CD4-positive, alpha-beta T cell (primary cell): ENCODE data around the gene ZFP1. TPM values are rescaled to one million over a fixed set of nuclear protein-coding genes. Genes with fewer than 3 reads are reported as not detected.

Experiments
- ATAC-seq: fragments of 200-7000 bp; cut with Tn5 transposase; one replicate; pipeline ENCODE4 v1.10.0; 2022; ENCODE audit warnings: mild to moderate bottlenecking; ENCODE audit not compliant: poor library complexity
- CTCF ChIA-PET: fragments of 350-600 bp; sonication (Branson Sonifier 250); formaldehyde crosslinking; loops from one replicate; lab custom pipeline; 2021; ENCODE audit warnings: antibody characterized with exemption, inconsistent platforms; lab: Charles Lee
- POLR2A ChIA-PET: fragments of 350-600 bp; sonication (Branson Sonifier 250); formaldehyde crosslinking; loops from one replicate; lab custom pipeline; 2021; ENCODE audit warnings: antibody characterized with exemption, inconsistent platforms; lab: Charles Lee
- DNase-seq, 14 experiments: peaks; one replicate each; pipeline ENCODE4 v3.0.0-alpha.2; 2013 to 2020; ENCODE audit warnings: mixed read lengths in 2 of 14
- H3K27ac ChIP-seq, 2 donors: one replicate each; pipeline versions ENCODE4 v1.5.1 to v1.7.0; 2013; ENCODE audit warnings: low read length in 2 of 2, low read depth in 1 of 2, mild to moderate bottlenecking in 1 of 2
- H3K27me3 ChIP-seq, 2 experiments: 1 replicate in 1 of 2; 2 replicates in 1 of 2; pipeline versions ENCODE4 v1.6.1 to v1.7.0; 2013; ENCODE audit warnings: low read length in 2 of 2, control low read depth in 1 of 2, mild to moderate bottlenecking in 1 of 2, moderate library complexity in 1 of 2; ENCODE audit not compliant: insufficient read depth in 2 of 2, control insufficient read depth in 1 of 2
- H3K36me3 ChIP-seq: one replicate; pipeline ENCODE4 v1.6.1; 2013; ENCODE audit warnings: low read length, control low read depth; ENCODE audit not compliant: insufficient read depth
- H3K4me1 ChIP-seq: one replicate; pipeline ENCODE4 v1.6.1; 2013; ENCODE audit warnings: low read length, control low read depth; ENCODE audit not compliant: insufficient read depth
- H3K4me3 ChIP-seq: one replicate; pipeline ENCODE4 v1.5.1; 2013; ENCODE audit warnings: mild to moderate bottlenecking, low read length, moderate library complexity
- H3K9me3 ChIP-seq, 2 experiments: 1 replicate in 1 of 2; 2 replicates in 1 of 2; pipeline versions ENCODE4 v1.6.1 to v1.7.0; 2013; ENCODE audit warnings: low read length in 2 of 2, mild to moderate bottlenecking in 2 of 2, control low read depth in 1 of 2, moderate library complexity in 1 of 2; ENCODE audit not compliant: control insufficient read depth in 1 of 2, insufficient read depth in 1 of 2
- H3K27ac Mint-ChIP-seq: one replicate; pipeline ENCODE4 v1.8.0; 2020; ENCODE audit warnings: mixed read lengths
- H3K27me3 Mint-ChIP-seq: one replicate; pipeline ENCODE4 v1.8.0; 2021; ENCODE audit warnings: mixed read lengths
- H3K36me3 Mint-ChIP-seq: one replicate; pipeline ENCODE4 v1.8.0; 2021; ENCODE audit warnings: low read depth, mixed read lengths
- H3K4me1 Mint-ChIP-seq: one replicate; pipeline ENCODE4 v1.8.0; 2021; ENCODE audit warnings: low read depth, mixed read lengths
- H3K4me3 Mint-ChIP-seq: one replicate; pipeline ENCODE4 v1.8.0; 2020; ENCODE audit warnings: mild to moderate bottlenecking, mixed read lengths
- H3K9me3 Mint-ChIP-seq: one replicate; pipeline ENCODE4 v1.8.0; 2020; ENCODE audit warnings: mixed read lengths
- intact Hi-C, 2 experiments: fragments of 100-400 bp; cut with DNase I in 1 of 2; cut with micrococcal nuclease in 1 of 2; formaldehyde crosslinking; loops; one replicate each; pipeline versions ENCODE4 v1.15.1 to v1.9.0; 2023 to 2025; cut with DNase I, micrococcal nuclease
- total RNA-seq, 174 experiments: library from RNA in 2 of 174; stranded (reverse) in 2 of 174; gene quantifications; one replicate each; pipeline ENCODE4 v1.2.3 and lab custom pipeline; 2021 to 2026
- TF ChIP-seq, protein P1 (sequence below): fragments of 200-600 bp; IDR thresholded peaks from one replicate; pipeline ENCODE4 v1.8.0; 2022; ENCODE audit warnings: antibody characterized with exemption, mild to moderate bottlenecking

ZFP1 gene
- total RNA-seq, 2 experiments from 2014 or later, result 6.2 to 7.5 TPM

DNA sequence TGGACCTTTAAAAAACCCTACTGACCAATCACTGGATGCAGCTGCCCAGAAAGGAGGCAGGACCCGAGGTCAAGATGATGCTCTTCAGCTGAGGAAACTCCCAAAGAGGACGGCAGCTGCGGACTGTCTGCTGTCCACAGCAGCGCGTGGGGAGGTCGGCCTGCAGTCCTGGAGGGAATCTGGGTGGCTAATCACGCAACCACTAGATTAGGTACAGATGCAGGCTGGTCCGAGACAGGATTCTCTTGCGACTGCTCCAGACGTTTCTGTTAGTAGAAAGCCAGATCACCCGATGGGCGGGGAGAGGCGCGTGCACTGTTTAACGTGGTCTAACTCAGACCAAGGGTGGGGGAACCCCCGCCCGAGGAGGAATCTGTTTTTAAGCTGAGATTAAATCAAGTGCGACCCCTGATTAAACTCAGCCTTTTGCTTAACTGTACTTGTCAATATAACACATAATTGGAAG, 49.8 kb downstream of the ZFP1 start:
- TF ChIP-seq, protein P1, sequence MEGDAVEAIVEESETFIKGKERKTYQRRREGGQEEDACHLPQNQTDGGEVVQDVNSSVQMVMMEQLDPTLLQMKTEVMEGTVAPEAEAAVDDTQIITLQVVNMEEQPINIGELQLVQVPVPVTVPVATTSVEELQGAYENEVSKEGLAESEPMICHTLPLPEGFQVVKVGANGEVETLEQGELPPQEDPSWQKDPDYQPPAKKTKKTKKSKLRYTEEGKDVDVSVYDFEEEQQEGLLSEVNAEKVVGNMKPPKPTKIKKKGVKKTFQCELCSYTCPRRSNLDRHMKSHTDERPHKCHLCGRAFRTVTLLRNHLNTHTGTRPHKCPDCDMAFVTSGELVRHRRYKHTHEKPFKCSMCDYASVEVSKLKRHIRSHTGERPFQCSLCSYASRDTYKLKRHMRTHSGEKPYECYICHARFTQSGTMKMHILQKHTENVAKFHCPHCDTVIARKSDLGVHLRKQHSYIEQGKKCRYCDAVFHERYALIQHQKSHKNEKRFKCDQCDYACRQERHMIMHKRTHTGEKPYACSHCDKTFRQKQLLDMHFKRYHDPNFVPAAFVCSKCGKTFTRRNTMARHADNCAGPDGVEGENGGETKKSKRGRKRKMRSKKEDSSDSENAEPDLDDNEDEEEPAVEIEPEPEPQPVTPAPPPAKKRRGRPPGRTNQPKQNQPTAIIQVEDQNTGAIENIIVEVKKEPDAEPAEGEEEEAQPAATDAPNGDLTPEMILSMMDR, result no peak
- peaks cover 15% of the 10 kb centered on the region for H3K4me1 ChIP-seq
- intact Hi-C loops, result loop anchor here (2.0 to 10.0 kb wide), 5 partner anchors 34 to 1977 kb away; partner anchors contain the start of gene TMEM170A (in 1 of the 2)
- H3K4me1 Mint-ChIP-seq, result peaks cover 33% of the 10 kb centered on the region
- H3K36me3 ChIP-seq, result no peaks in the 10 kb centered on the region
- ATAC-seq (no peak), DNase-seq (peak in 1 of 14 experiments; percentile 17)
- ChIA-PET CTCF (interaction anchor here (0.7 to 1.9 kb wide), 3 partner anchors 18 to 187 kb away, joined by 3 to 11 read pairs (median 3); no protein-coding TSS in a partner anchor), POLR2A (interaction anchor here (2.2 kb wide), 1 partner anchor 187 kb away, joined by 11 read pairs; no protein-coding TSS in a partner anchor)
- H3K9me3 ChIP-seq, result peaks cover 0 to 3% of the 10 kb centered on the region in 2 experiments
- H3K4me3 ChIP-seq, result no peak overlapping the region
- peaks cover 24% of the 10 kb centered on the region for H3K27me3 Mint-ChIP-seq
- H3K27me3 ChIP-seq, result peaks cover 3 to 4% of the 10 kb centered on the region in 2 experiments
- no peak overlapping the region for H3K4me3 Mint-ChIP-seq
- no peak overlapping the region for H3K27ac ChIP-seq
- H3K36me3 Mint-ChIP-seq, result no peaks in the 10 kb centered on the region
- H3K27ac Mint-ChIP-seq, result no peak overlapping the region
- no peaks in the 10 kb centered on the region for H3K9me3 Mint-ChIP-seq

DNA sequence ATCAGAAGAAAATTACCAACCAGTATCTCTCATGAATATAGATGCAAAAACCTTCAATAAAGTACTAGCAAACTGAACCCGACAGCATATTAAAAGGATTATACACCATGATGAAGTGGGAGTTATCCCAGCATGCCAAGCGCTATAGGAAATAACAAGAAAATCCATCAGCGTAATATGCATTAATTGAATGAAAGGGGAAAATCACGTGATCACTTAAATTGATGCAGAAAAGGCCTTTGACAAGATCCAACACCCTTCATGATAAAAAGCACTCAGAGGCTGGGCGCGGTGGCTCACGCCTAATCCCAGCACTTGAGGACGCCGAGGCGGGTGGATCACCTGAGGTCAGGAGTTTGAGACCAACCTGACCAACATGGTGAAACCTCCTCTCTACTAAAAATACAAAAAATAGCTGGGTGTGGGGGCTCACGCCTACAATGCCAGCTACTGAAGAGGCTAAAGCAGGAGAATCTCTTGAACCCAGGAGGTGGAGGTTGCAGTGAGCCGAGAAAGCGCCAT, 53.8 kb downstream of the ZFP1 start:
- intact Hi-C loops, result loop anchor here in 1 of 2 experiments (2.0 kb wide), 1 partner anchor 21 kb away; no protein-coding TSS in a partner anchor
- Histone ChIP-seq H3K4me3 (no peak overlapping the region), H3K27me3 (peaks cover 3 to 4% of the 10 kb centered on the region in 2 experiments), H3K27ac (no peak overlapping the region), H3K4me1 (peaks cover 15% of the 10 kb centered on the region), H3K36me3 (no peaks in the 10 kb centered on the region), H3K9me3 (no peaks in the 10 kb centered on the region)
- Mint-ChIP-seq H3K4me1 (peaks cover 33% of the 10 kb centered on the region), H3K27ac (peak overlapping the region; percentile 77), H3K9me3 (no peaks in the 10 kb centered on the region), H3K27me3 (peaks cover 19% of the 10 kb centered on the region), H3K4me3 (no peak overlapping the region), H3K36me3 (no peaks in the 10 kb centered on the region)
- TF ChIP-seq, protein P1, result no peak
- ChIA-PET POLR2A (interaction anchor here (0.6 kb wide), 1 partner anchor 43 kb away, joined by 5 read pairs; no protein-coding TSS in a partner anchor), CTCF (no interaction called here)
- DNase-seq, result no peak
- no peak for ATAC-seq

DNA sequence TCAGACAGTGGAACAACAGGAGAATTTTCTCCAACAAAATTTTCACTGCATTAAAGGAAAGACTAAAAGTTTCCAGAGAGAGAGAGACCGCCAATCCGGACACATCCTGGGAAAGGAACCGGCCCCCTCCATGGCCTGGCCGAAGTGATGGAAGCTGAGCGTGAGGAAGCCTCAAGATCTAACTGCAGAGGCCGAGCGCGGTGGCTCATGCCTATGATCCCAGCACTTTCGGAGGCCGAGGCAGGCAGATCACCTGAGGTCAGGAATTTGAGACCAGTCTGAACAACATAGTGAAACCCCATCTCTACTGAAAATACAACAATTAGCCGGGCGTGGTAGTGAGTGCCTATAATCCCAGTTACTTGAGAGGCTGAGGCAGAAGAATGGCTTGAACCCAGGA, 54.8 kb downstream of the ZFP1 start:
- Histone ChIP-seq H3K9me3 (no peaks in the 10 kb centered on the region), H3K36me3 (no peaks in the 10 kb centered on the region), H3K4me3 (no peak overlapping the region), H3K27ac (no peak overlapping the region), H3K4me1 (peaks cover 15% of the 10 kb centered on the region), H3K27me3 (peaks cover under 1 to 3% of the 10 kb centered on the region in 2 experiments)
- ChIA-PET POLR2A (no interaction called here), CTCF (no interaction called here)
- no peak for ATAC-seq
- Mint-ChIP-seq H3K36me3 (no peaks in the 10 kb centered on the region), H3K27ac (no peak overlapping the region), H3K9me3 (no peaks in the 10 kb centered on the region), H3K4me1 (peaks cover 33% of the 10 kb centered on the region), H3K4me3 (no peak overlapping the region), H3K27me3 (peaks cover 9% of the 10 kb centered on the region)
- no peak for DNase-seq
- intact Hi-C loops, result loop anchor here in 1 of 2 experiments (2.0 kb wide), 1 partner anchor 20 kb away; no protein-coding TSS in a partner anchor
- TF ChIP-seq, protein P1, result no peak
